Midbrain (tissue), 1 donor: ENCODE results near the gene ADRB2.
"Not testable (repeated sequence)": the region's sequence is repeated elsewhere in the genome, so short reads cannot be mapped to it uniquely, and the experiment has no call there.

Experiments
- DNase-seq: peaks from one replicate; lab custom pipeline; 2025; lab: John Stamatoyannopoulos, UW

Gene ADRB2

GRCh38 chr5:148826053-148826738 is at the start of gene ADRB2:
ADRB2 (plus strand) TSS chr5:148826611; CDS start chr5:148826832, 221 bp downstream.
- peak; percentile 90 for DNase-seq

- DNase-seq, result no peak
Observed at GRCh38 chr5:148776780-148777179, 49.6 kb upstream of the ADRB2 start.

- no peak for DNase-seq
Observed at GRCh38 chr5:148778882-148779281, 47.5 kb upstream of the ADRB2 start.

GRCh38 chr5:148780711-148781110 is 45.7 kb upstream of the ADRB2 start:
- DNase-seq, result no peak

GRCh38 chr5:148781766-148782165 is 44.6 kb upstream of the ADRB2 start:
- DNase-seq, result no peak

- no peak for DNase-seq
Observed at GRCh38 chr5:148785223-148785622, 41.2 kb upstream of the ADRB2 start.

DNA sequence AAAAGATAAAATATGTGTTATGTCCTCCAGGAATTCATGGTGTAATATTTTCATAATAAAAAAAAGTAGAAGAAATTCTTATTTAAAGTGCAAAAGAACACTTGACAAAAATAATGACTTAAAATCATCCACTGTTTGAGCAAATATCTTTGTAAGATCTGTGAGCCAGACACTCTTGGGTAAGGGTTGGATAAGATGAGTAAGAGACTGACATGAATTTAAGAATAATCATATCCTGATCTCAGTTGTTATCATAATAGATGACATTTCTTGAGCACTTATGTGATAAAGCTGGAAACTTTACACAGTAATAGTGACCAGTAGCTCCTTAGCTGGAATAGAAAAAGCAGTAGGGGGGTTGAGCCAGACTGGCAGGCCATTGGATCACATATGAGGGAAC is 40.0 kb upstream of the ADRB2 start:
- DNase-seq, result no peak

GRCh38 chr5:148788636-148789035 is 37.8 kb upstream of the ADRB2 start:
- no peak for DNase-seq

DNA sequence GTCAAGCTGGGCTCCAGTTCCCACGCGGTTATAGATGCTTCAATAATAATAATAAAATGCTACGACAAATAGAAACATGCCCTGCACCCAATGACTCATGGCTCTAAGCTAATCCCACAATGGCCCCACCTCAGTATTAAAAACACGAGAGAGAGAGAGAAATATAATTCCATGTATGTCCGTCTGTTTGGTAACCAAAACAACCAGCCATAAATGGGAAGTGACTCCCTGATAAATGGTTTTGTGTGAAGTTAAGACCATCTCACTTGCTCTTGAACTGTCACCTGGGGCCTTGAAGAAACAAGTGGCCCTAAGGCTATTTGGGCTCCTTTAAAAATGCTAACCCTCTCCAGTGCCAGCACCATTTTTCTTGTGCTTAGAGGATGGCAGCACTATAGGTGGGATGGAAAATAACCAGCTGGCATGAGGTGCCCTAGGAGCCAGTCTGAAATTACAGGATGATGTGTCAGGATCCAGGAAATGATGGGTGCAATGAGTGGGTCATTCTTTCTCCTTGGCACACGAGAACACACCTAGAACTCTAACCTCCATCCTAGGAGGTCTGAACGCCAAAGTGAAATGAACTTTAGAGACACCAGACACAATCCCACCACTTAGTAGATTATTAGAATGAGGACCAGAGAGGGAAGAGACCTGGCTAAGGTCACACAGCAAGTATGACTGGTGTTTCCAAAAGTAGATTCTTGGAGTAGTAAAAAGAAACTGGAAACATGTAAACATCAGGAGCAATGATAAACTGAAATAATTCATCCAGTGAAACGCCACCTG is 35.7 kb upstream of the ADRB2 start:
- no peak for DNase-seq

DNA sequence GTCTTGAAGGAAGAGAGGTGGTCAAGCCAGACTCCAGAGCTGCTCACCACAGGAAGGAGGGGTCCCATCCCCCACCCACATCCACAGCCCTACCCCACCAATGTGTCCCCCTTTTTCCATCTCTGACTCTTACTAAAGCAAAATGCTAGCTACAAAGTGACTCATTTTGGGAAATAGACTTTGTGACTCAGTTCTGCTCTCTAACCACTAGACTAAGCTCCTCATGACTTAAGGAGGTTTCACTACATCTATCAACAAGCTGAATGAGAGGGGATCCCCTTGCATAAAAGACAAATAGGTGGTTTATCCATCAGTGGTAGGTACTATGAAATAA is 35.1 kb upstream of the ADRB2 start:
- DNase-seq, result no peak

DNA sequence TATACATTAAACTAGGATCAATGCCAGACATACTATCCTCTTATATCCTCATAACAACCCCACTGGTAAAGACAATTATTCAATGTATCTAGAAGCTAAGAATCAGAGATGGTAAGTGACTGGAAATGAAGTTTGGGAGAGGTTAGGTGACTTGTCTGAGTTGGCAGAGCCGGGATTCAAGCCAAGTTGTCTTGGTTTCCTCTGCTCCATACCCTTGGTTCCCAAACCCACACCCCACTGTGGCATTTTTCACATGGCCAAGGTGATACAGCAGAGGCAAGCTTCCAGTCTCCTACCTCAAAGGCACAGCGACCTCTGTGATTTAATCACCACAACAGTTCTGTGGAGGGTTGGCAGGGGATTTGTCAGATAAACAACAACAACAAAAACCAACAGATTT is 34.7 kb upstream of the ADRB2 start:
- no peak for DNase-seq

DNA sequence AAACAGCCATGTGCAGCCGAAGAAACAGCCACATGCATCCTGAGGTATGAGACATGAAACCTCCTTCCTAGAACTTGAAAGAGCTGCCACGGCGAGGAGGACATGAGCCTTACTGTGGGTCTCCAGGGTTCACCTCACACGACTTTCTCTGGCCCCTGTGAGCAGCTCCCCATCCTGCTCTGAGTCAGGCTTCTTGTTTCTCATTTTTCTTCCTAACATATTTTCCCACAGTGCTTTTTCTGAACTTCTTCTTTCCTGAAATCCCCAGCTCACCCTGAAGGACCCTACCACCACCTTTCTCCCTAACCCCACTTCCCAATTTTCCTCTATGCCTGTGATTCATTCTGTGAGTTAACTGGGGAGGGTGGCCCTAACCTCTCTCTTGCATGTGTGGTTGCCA is 33.7 kb upstream of the ADRB2 start:
- DNase-seq, result no peak

DNA sequence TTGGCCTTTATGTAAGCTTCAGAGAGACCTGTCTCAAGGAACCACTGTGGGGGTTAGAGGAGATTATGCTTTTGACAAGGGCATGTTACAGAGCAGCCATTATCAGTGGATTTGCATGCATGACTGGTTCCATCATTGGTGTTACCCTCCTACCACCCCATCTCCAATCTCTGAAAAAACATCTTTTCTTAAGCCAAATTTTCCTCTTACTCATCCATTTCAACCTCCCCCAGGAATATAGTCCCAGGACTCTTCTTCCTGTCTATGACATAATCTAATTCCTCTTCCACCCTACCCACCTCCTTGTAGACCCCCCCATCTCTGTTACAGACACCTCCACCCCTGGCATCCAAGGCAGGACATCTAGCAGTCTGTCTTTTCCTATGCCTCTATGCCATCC is 33.1 kb upstream of the ADRB2 start:
- no peak for DNase-seq

- no peak for DNase-seq
Observed at GRCh38 chr5:148794275-148794674, 32.1 kb upstream of the ADRB2 start.

DNA sequence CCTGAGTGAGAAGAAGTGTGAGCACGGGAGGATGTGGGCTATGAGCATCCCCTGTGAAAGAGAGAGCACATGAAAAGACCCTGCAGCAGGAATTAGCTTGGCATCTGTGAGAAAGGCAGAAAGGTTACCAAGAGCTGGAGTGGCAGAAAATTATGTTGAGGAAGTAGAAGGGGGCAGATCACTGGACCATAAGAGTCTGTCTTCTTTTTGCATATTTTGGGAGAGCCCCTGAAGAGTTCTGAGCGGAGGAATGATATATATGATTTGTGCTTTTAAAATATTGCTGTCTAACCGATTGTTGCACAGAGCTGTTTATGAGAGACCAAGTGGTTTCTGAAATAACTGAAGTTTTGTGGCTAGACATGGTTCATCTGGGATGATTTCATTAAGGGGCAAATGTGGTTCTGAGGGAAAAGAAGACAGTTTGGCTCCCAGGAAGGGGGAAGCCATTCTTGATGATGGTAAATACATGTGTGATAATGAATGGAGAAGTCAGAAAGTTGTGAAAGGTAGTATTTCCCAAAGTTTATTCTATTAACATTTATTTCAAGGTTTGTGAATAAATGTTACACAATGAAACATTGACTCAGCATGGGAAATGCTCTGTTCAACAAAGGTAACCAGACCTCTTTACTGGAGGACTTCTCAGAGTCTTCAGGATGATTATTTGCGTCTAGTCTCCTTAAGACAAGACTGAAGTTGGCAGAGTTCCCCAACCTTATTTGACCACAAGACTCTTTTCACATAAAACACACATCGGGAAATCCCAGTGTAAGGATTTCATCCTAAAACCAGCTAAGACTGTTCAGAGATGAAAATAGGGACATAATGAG is 31.5 kb upstream of the ADRB2 start:
- DNase-seq, result no peak

DNA sequence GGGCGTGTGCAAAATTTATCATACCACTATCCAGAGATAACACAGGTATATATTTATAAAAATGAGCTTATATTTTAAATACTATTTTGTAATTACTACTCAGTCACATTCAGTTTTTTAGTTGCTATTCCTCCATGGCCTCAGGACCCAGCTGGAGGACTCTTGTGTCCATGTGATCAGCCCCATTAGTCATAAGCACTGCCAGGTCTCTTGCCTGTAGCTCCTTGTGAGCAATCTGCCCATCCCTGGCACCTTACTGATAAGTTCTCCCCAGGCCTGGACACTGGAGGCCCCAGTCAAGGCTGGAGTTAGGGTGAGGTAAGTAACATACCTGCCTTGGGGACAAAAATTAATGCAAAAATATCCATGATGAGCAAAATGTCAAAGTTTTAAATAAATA is 29.5 kb upstream of the ADRB2 start:
- DNase-seq, result no peak

- no peak for DNase-seq
Observed at GRCh38 chr5:148798786-148799185, 27.6 kb upstream of the ADRB2 start.

DNA sequence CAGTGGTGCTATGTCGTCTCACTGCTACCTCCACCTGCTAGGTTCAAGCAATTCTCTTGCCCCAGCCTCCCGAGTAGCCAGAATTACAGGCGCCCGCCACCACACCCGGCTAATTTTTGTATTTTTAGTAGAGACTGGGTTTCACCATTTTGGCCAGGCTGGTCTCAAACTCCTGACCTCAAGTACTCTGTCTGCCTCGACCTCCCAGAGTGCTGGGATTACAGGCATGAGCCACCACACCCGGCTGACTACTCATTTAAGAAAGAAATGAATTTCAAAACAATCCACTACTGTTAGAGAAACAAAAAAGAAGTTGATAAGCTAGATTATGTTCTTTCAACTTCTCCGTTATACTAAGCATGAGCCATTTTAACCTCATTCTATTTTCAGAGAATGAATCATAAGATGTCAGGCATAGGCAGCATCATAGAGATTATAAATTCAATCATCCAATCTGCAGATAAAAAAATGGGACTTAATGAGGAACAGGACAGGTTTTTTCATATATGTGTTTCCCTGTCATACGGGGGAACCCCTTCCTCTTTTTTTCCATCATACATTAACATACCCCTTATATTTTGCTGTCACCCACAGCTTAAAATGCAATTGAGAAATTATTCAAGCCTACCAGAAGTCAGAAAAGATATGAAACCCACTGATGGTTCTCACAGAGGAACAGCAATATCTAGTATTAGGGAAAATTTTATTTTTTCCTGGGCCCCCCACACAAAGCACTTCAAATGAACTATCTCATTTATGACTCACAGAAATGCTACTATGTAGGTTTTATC is 26.5 kb upstream of the ADRB2 start:
- no peak for DNase-seq

DNA sequence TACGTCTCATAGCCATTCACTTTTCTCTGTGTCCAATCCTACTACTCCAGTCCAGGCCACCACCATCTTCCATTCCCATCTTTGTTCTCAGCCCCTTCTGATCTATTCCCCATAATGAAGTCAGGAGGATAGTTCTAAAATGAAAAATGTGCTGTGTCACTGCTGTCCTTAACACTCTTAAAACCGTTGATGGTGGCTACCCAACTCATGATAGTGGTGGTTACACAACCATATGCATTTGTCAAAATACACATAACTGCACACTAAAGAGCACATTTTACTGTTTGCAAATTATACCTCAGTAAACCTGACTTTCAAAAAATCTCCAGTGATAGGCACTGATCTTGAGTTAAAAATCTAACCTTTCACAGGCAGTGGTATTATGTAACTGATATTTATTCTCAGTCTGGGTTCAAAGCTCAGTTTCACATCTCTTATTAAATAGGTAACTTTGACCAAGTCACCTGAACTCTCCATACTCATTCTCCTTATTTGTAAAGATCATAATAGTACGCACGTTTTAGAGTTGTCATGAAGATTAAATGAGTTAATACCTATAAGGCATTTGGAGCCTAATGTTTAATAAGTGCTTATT is 24.6 kb upstream of the ADRB2 start:
- no peak for DNase-seq

DNA sequence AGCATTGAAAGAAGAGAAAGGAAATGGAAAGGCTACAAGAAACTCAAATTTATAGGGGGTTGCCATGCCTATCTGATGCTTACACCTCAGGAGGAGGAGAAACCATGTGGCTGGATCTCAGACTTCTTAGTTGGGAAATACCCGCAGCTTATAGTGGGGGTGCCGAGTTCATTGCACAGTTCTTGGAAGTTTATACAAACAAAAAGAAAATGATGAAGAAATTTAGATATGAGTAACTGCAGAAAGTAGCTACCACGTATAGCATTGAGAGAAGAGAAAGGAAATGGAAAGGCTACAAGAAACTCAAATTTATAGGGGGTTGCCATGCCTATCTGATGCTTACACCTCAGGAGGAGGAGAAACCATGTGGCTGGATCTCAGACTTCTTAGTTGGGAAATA is 23.0 kb upstream of the ADRB2 start:
- DNase-seq, result not testable (repeated sequence)

DNA sequence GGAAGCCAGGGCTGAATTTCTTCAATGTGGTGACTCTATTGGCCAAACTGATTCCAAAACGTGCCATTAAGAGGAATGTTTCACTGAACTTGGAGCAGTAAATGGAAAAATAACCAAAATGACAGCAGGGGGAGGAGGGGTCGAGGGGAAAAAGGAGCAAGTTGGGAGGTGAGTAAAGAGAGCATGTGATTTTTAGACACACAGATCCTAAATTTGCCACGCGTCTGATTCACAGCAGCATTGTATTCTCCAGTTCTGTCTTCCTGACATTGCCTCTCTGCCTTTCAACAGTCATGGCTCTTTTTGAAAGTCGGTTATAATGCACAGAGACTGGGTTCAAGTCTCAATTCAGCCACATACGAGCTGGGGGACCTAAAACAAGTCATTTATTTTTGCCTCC is 22.0 kb upstream of the ADRB2 start:
- no peak for DNase-seq
